HG03196 (cell line): Measurements from ENCODE around the gene ARSG.
"Not testable (repeated sequence)": the region's sequence is repeated elsewhere in the genome, so short reads cannot be mapped to it uniquely, and the experiment has no call there.

Experiments
- ATAC-seq: cut with Tn5 transposase; IDR thresholded peaks from one replicate; pipeline ENCODE4 v1.9.1; 2021; ENCODE audit not compliant: unreplicated experiment

ARSG gene

DNA sequence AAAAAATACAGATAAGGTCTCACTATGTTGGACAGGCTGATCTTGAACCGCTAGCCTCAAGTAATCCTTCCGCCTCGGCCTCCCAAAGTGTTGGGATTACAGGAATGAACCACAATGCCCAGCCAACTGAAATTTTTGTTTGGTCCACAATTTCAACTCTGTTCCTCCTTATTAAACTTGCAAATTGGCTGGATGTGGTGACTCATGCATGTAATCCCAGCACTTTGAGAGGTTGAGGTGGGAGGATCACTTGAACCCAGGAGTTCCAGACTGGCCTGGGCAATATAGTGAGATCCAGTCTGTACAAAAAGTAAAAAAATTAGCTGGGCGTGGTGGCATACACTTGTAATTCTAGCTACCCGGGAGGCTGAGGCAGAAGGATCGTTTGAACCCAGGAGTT, 13.4 kb downstream of the ARSG start:
- no peak for ATAC-seq

DNA sequence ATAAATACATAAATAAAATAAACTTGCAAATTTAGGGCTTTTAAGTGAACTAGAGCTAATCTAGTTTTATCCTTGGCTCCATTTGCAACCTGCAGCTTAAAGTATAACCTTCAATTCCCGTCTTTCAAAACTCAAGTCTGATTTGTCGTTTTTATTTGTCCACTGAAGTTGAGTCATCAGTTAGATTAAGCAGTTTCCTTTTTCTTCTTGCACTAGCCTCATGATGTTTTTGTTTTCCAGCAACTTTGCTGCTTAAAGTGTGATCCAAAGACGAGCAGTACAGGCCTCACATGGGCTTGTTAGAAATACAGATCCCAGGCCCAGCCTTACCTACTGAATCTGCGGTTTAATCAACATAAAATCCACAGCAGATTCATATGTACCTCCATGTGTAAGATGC, 13.8 kb downstream of the ARSG start:
- ATAC-seq = no peak

DNA sequence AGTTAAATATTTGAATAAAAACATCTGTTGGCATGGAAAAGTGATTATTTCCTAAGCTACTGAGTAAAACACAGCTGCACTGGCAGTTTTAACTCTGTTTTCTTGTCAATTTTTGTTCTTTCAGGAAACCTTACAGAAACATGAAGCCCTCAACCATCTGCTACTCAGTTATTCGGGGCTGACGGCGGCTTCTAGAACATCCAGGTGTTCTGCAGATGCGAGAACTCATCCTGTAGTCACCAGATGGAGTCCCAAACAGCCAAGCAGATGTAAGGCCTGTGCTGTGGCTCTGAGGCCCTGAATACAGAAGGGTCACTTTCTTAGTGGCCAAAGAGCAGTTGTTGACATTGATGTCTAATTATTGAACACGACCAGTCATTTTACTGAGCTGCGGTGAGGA, 15.5 kb downstream of the ARSG start:
- no peak for ATAC-seq

DNA sequence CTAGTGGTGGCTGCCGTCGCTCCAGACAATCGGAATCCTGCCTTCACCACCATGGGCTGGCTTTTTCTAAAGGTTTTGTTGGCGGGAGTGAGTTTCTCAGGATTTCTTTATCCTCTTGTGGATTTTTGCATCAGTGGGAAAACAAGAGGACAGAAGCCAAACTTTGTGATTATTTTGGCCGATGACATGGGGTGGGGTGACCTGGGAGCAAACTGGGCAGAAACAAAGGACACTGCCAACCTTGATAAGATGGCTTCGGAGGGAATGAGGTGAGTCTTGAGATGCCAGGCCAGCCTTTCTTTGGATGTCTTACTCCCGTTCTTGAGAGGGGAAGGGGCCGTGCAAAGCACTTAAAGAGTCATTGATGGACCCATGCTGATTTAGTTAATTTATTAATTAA, 16.1 kb downstream of the ARSG start:
- ATAC-seq = no peak

DNA sequence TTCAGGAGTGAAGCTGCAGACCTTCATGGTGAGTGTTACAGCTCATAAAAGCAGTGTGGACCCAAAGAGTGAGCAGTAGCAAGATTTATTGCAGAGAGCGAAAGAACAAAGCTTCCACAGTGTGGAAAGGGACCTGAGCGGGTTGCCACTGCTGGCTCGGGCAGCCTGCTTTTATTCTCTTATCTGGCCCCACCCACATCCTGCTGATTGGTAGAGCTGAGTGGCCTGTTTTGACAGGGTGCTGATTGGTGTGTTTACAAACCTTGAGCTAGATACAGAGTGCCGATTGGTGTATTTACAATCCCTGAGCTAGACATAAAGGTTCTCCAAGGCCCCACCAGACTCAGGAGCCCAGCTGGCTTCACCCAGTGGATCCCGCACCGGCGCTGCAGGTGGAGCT, 17.2 kb downstream of the ARSG start:
- not testable (repeated sequence) for ATAC-seq

DNA sequence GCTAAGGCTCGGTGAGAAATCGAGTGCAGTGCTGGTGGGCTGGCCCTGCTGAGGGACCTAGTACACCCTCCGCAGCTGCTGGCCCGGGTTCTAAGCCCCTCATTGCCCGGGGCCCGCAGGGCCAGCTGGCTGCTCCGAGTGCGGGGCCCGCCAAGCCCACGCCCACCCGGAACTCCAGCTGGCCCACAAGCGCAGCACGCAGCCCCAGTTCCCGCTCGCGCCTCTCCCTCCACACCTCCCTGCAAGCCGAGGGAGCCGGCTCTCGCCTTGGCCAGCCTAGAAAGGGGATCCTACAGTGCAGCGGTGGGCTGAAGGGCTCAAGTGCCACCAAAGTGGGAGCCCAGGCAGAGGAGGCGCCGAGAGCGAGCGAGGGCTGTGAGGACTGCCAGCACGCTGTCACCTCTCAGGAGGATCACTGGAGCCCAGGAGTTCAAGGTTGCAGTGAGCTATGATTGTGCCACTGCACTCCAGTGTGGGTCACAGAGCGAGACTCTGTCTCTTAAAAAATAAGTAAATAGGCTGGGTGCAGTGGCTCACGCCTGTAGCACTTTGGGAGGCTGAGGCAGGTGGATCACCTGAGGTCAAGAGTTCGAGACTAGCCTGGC, 17.9 kb downstream of the ARSG start:
- ATAC-seq = not testable (repeated sequence)

DNA sequence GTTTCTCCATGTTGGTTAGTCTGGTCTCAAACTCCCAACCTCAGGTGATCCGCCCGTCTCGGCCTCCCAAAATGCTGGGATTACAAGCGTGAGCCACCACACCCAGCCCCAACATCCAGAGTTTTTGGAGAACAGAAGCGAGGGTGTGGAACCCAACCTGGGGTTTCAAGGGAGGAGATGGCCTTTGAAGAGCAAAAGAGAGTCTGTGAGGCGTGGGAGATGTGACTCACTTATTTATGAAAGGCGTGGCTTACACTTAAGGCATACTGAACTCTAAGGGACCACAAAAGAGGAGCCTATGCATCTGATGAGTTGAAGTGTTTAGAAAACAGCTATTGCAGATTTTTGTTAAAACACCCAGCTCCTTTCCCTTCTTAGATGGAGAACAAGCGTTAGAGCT, 18.9 kb downstream of the ARSG start:
- no peak for ATAC-seq

DNA sequence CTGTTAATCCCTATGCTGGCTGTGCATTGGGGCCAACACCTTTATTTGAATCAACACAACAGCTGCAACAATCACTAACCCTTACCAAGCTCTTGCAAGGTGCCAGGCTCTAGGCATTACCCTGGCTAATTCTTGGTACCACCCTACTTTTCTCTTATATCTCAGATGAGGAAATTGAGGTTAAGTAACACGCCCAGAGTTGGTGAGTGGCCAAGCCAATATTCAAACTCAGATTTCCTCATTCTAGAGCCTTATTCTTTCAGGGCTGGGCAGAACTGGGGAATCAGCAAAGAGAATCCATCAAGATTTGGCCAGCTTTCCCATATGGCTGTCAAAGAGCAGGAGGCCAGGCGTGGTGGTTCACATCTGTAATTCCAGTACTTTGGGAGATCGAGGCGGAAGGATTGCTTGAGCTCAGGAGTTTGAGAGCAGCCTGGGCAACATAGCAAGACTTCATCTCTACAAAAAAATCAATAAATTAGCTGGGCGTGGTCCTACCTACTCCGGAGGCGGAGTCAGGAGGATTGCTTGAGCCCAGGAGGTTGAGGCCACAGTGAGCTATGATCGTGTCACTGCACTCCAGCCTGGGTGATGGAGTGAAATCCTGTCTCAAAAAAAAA, 23.7 kb downstream of the ARSG start:
- no peak for ATAC-seq

DNA sequence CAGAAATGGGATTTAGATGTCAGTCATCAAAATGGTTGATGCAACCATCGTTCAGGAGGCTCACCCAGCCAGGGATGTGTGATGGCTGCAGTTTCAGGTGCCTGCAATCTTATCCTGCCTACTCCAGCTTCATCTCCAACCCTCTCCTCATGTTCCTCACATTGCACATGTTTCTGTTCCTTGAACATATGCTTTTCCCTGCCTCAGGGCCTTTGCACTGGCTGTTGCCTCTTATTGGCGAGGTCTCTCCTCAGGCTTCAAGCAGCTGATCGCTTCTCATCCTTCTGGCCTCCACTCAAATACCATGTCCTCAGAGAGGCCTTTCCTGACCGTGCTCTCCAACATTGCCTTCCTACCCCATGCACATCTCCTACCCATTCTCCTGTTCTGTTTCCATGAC, 24.6 kb downstream of the ARSG start:
- ATAC-seq = no peak

DNA sequence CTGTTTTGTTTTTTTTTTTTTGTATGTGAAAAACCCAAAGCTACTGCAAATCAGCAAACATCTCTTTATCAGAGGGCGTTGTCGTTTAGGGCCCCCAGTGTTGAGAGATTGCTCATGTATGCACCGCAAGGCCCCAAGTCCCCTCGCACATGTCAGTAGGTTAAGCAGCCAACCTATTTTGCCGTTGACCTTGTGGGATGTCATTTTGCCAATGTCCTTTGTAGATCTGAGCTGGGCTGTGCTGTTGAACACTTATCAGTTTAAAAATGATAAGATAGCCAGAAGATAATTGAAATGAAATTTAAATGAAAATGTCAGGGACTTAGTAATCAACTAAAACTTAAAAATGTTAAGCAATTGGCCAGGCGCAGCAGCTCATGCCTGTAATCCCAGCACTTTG, 26.2 kb downstream of the ARSG start:
- ATAC-seq = no peak

DNA sequence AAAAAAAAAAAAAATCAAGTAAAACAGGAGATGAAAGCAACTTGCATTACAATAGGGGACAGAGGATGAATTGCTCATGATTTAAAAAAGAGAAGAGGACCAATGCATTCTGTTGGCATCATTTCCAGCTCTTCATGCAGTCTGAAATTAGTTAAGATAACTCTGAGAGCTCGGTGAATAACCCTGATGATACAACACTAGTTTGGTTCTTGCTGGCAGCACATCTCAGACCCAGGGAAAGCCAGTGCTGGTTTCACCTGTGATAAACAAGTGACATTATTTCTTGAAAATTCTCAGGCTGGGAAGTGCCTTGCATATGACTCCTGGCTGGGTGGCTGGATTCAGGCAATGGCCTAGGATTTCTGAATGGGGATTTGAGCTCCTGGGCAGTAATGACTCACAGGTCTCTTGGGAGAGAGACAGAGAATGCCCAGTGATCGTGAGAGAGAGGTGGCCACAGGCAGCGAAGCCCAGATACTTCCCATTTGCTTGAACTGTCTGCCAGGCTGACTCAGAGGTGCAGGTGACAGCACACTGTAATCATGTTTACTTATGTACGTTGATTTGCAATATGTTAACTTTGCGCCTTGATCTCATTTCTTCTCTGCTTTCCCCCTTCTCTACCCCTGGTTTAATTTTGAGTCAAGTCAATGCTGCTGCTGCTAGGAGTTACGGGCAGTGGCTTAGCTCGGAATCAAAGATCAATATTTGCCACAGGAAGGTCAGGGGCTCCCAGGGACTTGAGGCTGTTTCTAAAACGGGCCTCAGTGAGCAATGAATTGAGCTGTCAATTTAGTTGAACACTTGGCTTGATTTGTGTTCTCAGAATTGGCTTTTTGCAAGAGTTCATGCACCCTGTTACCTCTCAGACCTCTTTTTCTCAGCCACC, 27.1 kb downstream of the ARSG start:
- ATAC-seq = no peak

DNA sequence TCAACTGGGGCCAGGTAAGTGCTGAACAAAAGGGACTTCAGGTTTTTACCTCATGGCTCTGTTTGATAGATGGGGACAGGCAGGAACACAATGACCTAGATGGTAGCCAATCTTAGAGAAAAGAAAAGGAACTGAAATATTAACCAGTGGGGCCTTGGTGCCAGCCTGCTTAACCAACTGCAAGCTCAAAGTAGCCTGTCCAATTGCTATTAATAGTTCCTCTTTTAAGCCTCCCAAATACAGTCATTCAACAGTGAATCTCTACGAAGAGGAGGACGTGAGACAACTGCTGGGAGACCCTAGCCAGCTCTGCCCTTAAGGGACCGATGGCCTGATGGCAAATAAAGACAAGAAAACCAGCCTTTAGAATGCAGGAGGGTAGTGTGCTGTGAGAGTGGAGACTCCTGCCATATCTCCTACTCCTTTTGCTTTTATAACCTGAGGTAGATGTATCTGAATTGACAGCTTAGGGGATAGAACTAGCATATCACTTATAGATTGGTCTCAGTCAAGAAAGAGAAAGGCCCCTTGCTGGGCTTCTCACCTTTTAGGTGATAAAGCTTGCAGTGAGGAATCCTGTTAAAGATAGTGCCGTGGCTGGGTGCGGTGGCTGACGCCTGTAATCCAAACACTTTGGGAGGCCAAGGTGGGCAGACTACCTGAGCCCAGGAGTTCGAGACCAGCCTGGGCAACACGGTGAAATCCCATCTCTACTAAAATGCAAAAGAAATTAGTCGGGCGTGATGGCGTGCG, 28.3 kb downstream of the ARSG start:
- no peak for ATAC-seq

DNA sequence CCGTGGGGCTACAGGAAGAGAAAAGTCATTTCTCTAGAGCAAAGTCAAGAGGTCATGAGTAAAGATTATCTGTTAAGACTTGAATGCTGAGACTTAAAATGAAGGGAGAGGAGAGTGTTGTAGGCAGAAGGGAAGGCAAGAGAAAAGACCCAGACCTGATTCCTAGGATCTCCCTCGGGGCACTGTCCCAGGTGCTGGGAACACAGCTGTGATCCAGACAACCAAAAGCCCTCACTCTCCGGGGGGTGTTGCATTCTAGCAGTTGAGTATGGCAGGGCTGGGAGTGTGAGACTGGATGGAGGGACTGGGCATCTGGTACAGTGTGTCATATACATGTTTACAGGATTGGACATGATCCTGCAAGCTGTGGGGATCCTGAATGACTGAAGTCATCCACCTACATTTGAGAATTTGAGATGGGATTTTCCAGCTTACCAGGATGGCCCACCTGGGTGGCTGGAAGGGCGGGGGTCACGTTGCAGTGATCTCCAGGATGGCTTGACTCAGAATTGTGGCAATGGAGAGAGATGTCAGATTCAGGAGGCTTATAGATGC, 29.1 kb downstream of the ARSG start:
- no peak for ATAC-seq

DNA sequence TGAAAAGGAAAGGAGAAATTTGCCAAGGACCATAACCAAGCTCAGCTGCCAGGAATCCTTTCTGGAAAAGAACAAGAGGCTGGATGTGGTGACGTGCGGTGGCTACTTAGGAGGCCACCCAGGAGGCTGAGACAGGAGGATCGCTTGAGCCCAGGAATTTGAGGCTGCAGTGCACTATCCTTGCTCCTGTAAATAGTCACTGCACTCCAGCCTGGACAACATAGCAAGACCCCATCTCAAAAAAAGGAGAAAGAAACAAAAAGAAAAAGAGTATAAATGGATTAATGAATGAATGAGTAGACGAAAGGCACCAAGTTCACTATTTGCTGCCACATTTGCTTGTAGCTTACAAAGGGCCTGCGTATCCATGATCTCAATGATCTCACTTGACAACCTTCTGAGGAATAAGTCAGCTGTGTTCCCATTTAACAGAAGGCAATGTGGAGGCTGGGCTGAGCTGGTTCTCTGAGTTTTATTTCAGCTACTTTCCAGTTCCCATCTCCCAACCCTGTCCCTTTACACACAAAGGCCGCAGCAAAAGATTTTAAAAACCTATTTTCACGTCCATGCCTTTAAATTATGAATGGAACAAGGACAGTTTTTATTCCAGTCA, 29.8 kb downstream of the ARSG start:
- ATAC-seq = no peak

DNA sequence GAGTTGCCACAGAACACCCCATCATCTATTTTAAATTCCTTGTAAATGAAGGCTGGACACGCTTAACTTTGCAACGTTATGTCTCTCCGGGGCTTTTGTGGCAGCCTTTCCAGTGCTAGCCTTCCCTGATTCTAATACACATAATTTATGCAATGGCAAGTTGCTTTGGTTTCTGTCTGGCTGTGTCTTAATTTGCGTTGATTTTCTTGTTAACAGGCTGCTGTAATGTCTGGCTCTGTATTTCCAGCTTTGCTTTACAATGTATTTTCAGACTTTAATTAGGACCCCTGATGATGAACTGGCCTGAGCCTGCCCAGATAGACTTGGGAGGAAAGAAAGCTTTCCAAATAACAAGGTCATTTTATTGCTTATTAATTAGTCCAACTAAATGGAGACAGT, 30.3 kb downstream of the ARSG start:
- no peak for ATAC-seq

DNA sequence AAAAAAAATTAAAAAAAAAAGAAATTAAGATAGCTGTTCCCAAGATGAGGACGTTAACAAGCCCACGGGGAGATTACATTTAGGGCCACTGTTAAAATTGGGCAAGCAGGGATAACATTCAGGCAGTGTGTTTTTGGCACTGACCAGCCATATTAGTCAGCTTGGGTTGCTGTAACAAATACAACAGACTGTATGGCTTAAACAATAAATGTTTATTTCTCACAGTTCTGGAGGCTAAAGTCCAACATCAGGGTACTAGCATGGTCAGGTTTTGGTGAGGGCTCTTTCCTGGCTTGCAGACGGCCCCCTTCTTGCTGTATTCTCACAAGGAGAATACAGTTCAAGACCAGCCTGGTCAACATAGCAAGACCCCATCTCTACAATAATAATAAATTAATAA, 31.3 kb downstream of the ARSG start:
- no peak for ATAC-seq

DNA sequence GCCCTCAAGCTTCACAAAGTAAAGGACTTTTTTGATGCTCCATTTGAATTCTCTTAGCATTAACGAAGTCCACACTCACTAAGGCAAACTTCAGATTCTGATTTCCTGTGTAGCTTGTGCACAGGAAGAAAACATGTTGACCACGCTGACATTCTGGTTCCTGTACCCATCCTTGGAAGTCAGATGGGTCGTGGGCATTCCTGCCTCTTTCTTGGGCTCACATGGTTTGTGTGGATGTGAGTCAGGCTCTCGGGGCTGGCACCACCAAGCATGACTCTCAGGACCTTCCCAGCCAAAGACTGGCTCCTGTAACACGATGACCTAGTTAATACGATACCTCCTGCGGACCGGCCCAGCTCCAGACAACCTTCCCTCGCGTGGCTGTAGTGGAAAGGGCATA, 32.8 kb downstream of the ARSG start:
- no peak for ATAC-seq

DNA sequence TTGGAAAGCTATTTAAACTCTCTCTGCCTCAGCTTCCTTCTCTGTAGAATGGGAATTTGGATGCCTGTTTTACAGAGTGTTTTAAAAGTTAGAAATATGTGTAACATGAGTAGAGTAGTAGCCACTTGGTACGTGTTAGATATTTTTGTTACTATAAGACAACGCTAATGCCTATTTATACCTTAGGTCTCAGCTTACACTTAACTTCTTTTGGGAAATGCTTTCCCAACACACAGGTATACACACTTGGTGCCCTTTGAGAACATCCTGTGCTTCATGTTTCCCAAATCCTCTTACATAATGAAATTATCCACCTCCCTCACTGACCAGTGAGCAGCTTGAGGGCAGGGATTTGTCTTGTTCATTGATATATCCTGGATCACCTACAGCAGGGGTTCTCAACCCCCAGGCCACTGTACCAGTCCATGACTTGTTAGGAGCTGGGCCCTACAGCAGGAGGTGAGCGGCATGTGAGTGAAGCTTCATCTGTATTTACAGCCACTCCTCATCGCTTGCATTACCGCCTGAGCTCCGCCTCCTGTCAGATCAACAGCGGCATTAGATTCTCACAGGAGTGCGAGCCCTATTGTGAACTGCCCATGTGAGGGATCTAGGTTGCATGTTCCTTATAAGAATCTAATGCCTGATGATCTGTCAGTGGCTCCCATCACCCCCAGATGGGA, 33.5 kb downstream of the ARSG start:
- no peak for ATAC-seq

DNA sequence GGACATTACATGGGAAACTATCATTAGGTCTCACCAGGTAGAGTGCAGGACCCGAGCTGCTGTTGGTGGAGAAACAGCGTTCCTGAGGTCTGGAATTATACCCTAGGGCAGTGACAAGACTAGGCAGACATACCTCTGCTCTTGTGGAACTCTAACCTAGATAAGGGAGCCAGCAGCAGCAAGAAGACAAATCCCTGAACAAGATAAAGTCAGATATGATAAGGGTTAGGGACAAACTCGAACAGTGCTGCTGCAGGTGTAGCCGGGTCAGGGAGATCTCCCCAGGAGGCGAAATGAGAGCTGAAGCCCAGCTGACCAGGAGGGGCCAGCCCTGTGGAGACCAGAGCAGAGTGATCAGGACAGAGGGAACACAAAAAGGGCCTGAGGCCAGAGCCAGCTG, 34.7 kb downstream of the ARSG start:
- no peak for ATAC-seq

DNA sequence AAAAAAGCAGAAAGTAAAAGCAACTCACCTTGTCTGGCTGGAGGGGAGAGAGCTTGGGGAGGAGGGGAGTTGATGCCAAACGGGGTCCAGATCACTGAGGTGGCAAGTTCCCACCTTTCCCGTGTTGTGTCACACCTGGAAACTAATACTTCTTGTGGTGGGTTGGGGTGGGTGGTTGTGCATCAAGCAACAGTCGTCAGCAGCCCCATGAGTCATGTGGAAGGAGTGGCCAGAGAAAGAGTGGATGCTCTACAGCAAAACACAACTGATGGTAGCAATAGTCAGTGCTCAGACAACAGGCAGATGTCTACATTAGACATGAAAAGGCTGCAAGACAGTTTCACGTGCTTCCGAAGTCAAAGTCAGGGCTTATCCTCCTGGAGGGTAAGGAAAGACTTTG, 35.4 kb downstream of the ARSG start:
- ATAC-seq = no peak
